Measurements from ENCODE around the gene SP100. TPM values are rescaled to one million over a fixed set of nuclear protein-coding genes. Genes with fewer than 3 reads are reported as not detected.

The SP100 gene
- polyA plus RNA-seq, 1 donor (not counting 4 experiments of a cell fraction or from before 2014, with no cell fraction given) = 136 TPM

- Histone ChIP-seq H3K4me1 (ENCODE audit: control insufficient read depth, extremely low read depth, insufficient read depth, low read length) (peaks cover 6% of the 10 kb centered on the region), H3K4me2 (ENCODE audit: control insufficient read depth, extremely low read depth, insufficient read depth, low read depth, low read length) (no peak overlapping the region), H3K36me3 (ENCODE audit: control insufficient read depth in 2 of 2, extremely low read depth in 1 of 2, insufficient read depth in 2 of 2, low read length in 2 of 2) (peaks cover 32 to 38% of the 10 kb centered on the region in 2 experiments), H3K27ac (ENCODE audit: control insufficient read depth, insufficient read depth, low read length) (no peak overlapping the region), H3K4me3 (ENCODE audit: control insufficient read depth in 2 of 3, extremely low read depth in 1 of 3, insufficient read depth in 2 of 3, low read depth in 1 of 3, low read length in 3 of 3) (no peak overlapping the region), H3K9me3 (ENCODE audit: control insufficient read depth, low read depth, low read length) (no peaks in the 10 kb centered on the region), H3K79me2 (ENCODE audit: control insufficient read depth, insufficient read depth, low read length) (peaks cover 35% of the 10 kb centered on the region), H4K20me1 (ENCODE audit: control insufficient read depth, extremely low read depth, insufficient read depth, low read length) (peaks cover 2% of the 10 kb centered on the region), H3K27me3 (ENCODE audit: control insufficient read depth, extremely low read depth, insufficient read depth, low read length) (no peaks in the 10 kb centered on the region), H3K9me1 (ENCODE audit: control insufficient read depth, extremely low read depth, insufficient read depth, low read length) (no peaks in the 10 kb centered on the region), H2AFZ (ENCODE audit: control insufficient read depth, low read length) (no peak overlapping the region), H3K9ac (ENCODE audit: control insufficient read depth, extremely low read depth, insufficient read depth, low read length) (no peak overlapping the region)
- no peak for DNase-seq (ENCODE audit: low read depth, low spot score)
- TF ChIP-seq EZH2 (IDR thresholded peaks at IDR 0.05; ENCODE audit: low read length) (no peak), CTCF (optimal IDR thresholded peaks at IDR 0.05 in 1 of 3, IDR thresholded peaks at IDR 0.05 in 1 of 3, conservative IDR thresholded peaks at IDR 0.05 in 1 of 3; ENCODE audit: extremely low read depth in 1 of 3, insufficient read depth in 2 of 3, low read length in 3 of 3) (no peak)
- dilution Hi-C loops (cut with MboI; ENCODE audit: extremely low pct_ligation_motif_present, low sequenced_read_pairs) = no loop called here
- FAIRE-seq = peak; percentile 5
Observed at GRCh38 chr2:230444832-230445231, 28.8 kb downstream of the SP100 start.

GRCh38 chr2:230447036-230447435 is 31.0 kb downstream of the SP100 start:
- no peak for FAIRE-seq
- no peak overlapping the region for H2AFZ ChIP-seq (ENCODE audit: control insufficient read depth, low read length)
- DNase-seq (ENCODE audit: low read depth, low spot score) = no peak
- H3K9me1 ChIP-seq (ENCODE audit: control insufficient read depth, extremely low read depth, insufficient read depth, low read length) = no peaks in the 10 kb centered on the region
- H3K4me2 ChIP-seq (ENCODE audit: control insufficient read depth, extremely low read depth, insufficient read depth, low read depth, low read length) = no peak overlapping the region
- dilution Hi-C loops (cut with MboI; ENCODE audit: extremely low pct_ligation_motif_present, low sequenced_read_pairs) = no loop called here
- no peak for TF ChIP-seq CTCF (optimal IDR thresholded peaks at IDR 0.05 in 1 of 3, IDR thresholded peaks at IDR 0.05 in 1 of 3, conservative IDR thresholded peaks at IDR 0.05 in 1 of 3; ENCODE audit: extremely low read depth in 1 of 3, insufficient read depth in 2 of 3, low read length in 3 of 3)
- TF ChIP-seq EZH2 (IDR thresholded peaks at IDR 0.05; ENCODE audit: low read length) = no peak
- H4K20me1 ChIP-seq (ENCODE audit: control insufficient read depth, extremely low read depth, insufficient read depth, low read length) = peaks cover 2% of the 10 kb centered on the region
- no peaks in the 10 kb centered on the region for H3K27me3 ChIP-seq (ENCODE audit: control insufficient read depth, extremely low read depth, insufficient read depth, low read length)
- H3K9me3 ChIP-seq (ENCODE audit: control insufficient read depth, low read depth, low read length) = no peaks in the 10 kb centered on the region
- peaks cover 6% of the 10 kb centered on the region for H3K4me1 ChIP-seq (ENCODE audit: control insufficient read depth, extremely low read depth, insufficient read depth, low read length)
- H3K79me2 ChIP-seq (ENCODE audit: control insufficient read depth, insufficient read depth, low read length) = peaks cover 19% of the 10 kb centered on the region
- no peak overlapping the region for H3K27ac ChIP-seq (ENCODE audit: control insufficient read depth, insufficient read depth, low read length)
- no peak overlapping the region for H3K4me3 ChIP-seq (ENCODE audit: control insufficient read depth in 2 of 3, extremely low read depth in 1 of 3, insufficient read depth in 2 of 3, low read depth in 1 of 3, low read length in 3 of 3)
- no peak overlapping the region for H3K9ac ChIP-seq (ENCODE audit: control insufficient read depth, extremely low read depth, insufficient read depth, low read length)
- peaks cover 39 to 40% of the 10 kb centered on the region in 2 experiments for H3K36me3 ChIP-seq (ENCODE audit: control insufficient read depth in 2 of 2, extremely low read depth in 1 of 2, insufficient read depth in 2 of 2, low read length in 2 of 2)
